K562 (cell line): Measurements from ENCODE around the gene PPARD. TPM values are rescaled to one million over a fixed set of nuclear protein-coding genes. Genes with fewer than 3 reads are reported as not detected.
A peak's percentile ranks its signal among the peaks of the same experiment; 100 is the strongest.

Experiments used
- ATAC-seq: fragments of 200-7000 bp; cut with Tn5 transposase; 3 replicates; pipeline ENCODE4 v1.9.1; 2020; ENCODE audit warnings: moderate library complexity
- BruUV-seq: library from RNA; stranded (reverse); fragments of 400-500 nt; replicated peaks from 2 replicates; lab custom pipeline; 2021; lab: Mats Ljungman, UMichigan
- CTCF ChIA-PET: fragments of 300-600 bp; formaldehyde crosslinking; extraction: SDS; loops from one replicate; lab custom pipeline; 2021; ENCODE audit warnings: low intra/inter-chr PET ratio; lab: Yijun Ruan, JAX
- POLR2A ChIA-PET: fragments of 300-600, 350-650 bp; sonication (Branson Sonifier 250); formaldehyde crosslinking; extraction: SDS; loops from one replicate; lab custom pipeline; 2021; ENCODE audit warnings: antibody characterized with exemption, inconsistent platforms; lab: Yijun Ruan, JAX
- DNase-seq, 4 experiments: peaks; one replicate each; pipeline versions ENCODE4 v3.0.0 to v3.0.0-alpha.2; 2011 to 2018; ENCODE audit warnings: low spot score in 3 of 4, mixed read lengths in 3 of 4; ENCODE audit errors: extremely low read depth in 1 of 4
- FAIRE-seq: peaks from 2 replicates; lab custom pipeline; 2011; peaks lifted over from hg19 to GRCh38; lab: Jason Lieb, UNC
- H2AFZ ChIP-seq: 2 replicates; pipeline ENCODE4 v1.6.0; 2011; ENCODE audit warnings: low read depth, low read length, control low read depth, inconsistent platforms
- H3K27ac ChIP-seq: fragments of 200-600 bp; 3 replicates; pipeline ENCODE4 v1.8.0; 2011; ENCODE audit warnings: low read depth, mild to moderate bottlenecking, control low read depth, inconsistent platforms, low read length, moderate library complexity, mixed read lengths; ENCODE audit errors: extremely low read depth
- H3K27me3 ChIP-seq, 2 experiments: fragments of 300-600 bp in 1 of 2; 2 replicates in 1 of 2; 3 replicates in 1 of 2; pipeline versions ENCODE4 v1.6.0 to v1.8.0; 2011; ENCODE audit warnings: inconsistent platforms in 2 of 2, low read length in 2 of 2, mild to moderate bottlenecking in 1 of 2, mixed read lengths in 1 of 2, moderate library complexity in 1 of 2; ENCODE audit not compliant: control insufficient read depth in 2 of 2, insufficient read depth in 2 of 2
- H3K36me3 ChIP-seq: fragments of 300-600 bp; 3 replicates; pipeline ENCODE4 v1.8.0; 2011; ENCODE audit warnings: mild to moderate bottlenecking, low read length, inconsistent platforms; ENCODE audit not compliant: control insufficient read depth, insufficient read depth
- H3K4me1 ChIP-seq, 2 experiments: fragments of 200-600 bp in 1 of 2; replicated peaks in 1 of 2; 2 replicates in 1 of 2; 3 replicates in 1 of 2; pipeline versions ENCODE4 v1.5.1 to v1.8.0; 2011; ENCODE audit warnings: inconsistent platforms in 2 of 2, low read length in 2 of 2, mild to moderate bottlenecking in 1 of 2, mixed read lengths in 1 of 2, moderate library complexity in 1 of 2; ENCODE audit not compliant: control insufficient read depth in 2 of 2, insufficient read depth in 2 of 2
- H3K4me2 ChIP-seq: 2 replicates; pipeline ENCODE4 v1.6.1; 2011; ENCODE audit warnings: low read length, control low read depth, inconsistent platforms, mixed read lengths; ENCODE audit not compliant: insufficient read depth
- H3K4me3 ChIP-seq: fragments of 200-600 bp; sonication (generic), shearing (Covaris generic); 2 replicates; pipeline ENCODE4 v1.5.1; 2016; ENCODE audit warnings: control low read depth, inconsistent platforms
- H3K79me2 ChIP-seq: fragments of 200-600 bp; 3 replicates; pipeline ENCODE4 v1.8.0; 2011; ENCODE audit warnings: low read length, inconsistent platforms; ENCODE audit not compliant: control insufficient read depth, insufficient read depth
- H3K9ac ChIP-seq, 2 experiments: 2 replicates each; pipeline versions ENCODE4 v1.6.0 to v1.6.1; 2011; ENCODE audit warnings: low read depth in 2 of 2, low read length in 2 of 2, control low read depth in 1 of 2, inconsistent platforms in 1 of 2, mild to moderate bottlenecking in 1 of 2, mixed read lengths in 1 of 2; ENCODE audit not compliant: insufficient read depth in 1 of 2
- H3K9me1 ChIP-seq: one replicate; pipeline ENCODE4 v1.6.0; 2011; ENCODE audit warnings: inconsistent platforms, mild to moderate bottlenecking, low read length, moderate library complexity; ENCODE audit not compliant: control insufficient read depth, insufficient read depth
- H3K9me3 ChIP-seq: replicated peaks from 2 replicates; pipeline ENCODE4 v1.5.1; 2011; ENCODE audit warnings: low read depth, low read length, inconsistent platforms; ENCODE audit not compliant: control insufficient read depth, insufficient read depth
- H4K20me1 ChIP-seq: replicated peaks from 2 replicates; pipeline ENCODE4 v1.6.1; 2011; ENCODE audit warnings: low read length, inconsistent platforms, mixed read lengths; ENCODE audit not compliant: control insufficient read depth, insufficient read depth
- SPI1 ChIP-seq: IDR thresholded peaks from 2 replicates; pipeline ENCODE4 v1.6.1; 2011; ENCODE audit warnings: low read depth, low read length, control low read depth, borderline replicate concordance
- ZNF311 ChIP-seq: fragments of 250-450 bp; sonication (Bioruptor Pico); IDR thresholded peaks from 2 replicates; pipeline ENCODE4 v1.4.0; 2020; ENCODE audit warnings: mild to moderate bottlenecking, moderate library complexity
- WGBS: fragments of 100-300 bp; shearing (Covaris generic); methylation state at CpG from one replicate; pipeline ENCODE4 v1.1.6; 2016; ENCODE audit warnings: low coverage, mixed read lengths; ENCODE audit not compliant: insufficient coverage; ENCODE audit errors: missing lambda C conversion rate; 5-methylcytosine and 5-hydroxymethylcytosine counted together
- in situ Hi-C: fragments of 300-500 bp; cut with MboI; formaldehyde crosslinking; loops from 4 replicates; pipeline ENCODE4 v1.15.0; 2018; ENCODE audit warnings: inconsistent platforms, mixed read lengths
- intact Hi-C: fragments of 100-400 bp; cut with micrococcal nuclease; formaldehyde crosslinking; loops from 2 replicates; pipeline ENCODE4 v1.14.2; 2022
- polyA plus RNA-seq, 8 experiments: library from polyadenylated mRNA; depleted of rRNA in 4 of 8; stranded (reverse) in 5 of 8; unstranded in 3 of 8; fragments of >200 nt; fragmentation: Nextera tagmentation in 2 of 8; fragmentation: Illumina TruSeq in 1 of 8; extraction: Ambion mirVana in 2 of 8; extraction: Trizol in 1 of 8; gene quantifications; 2 replicates each; pipeline versions ENCODE4 v1.2.1 to v1.2.3, GENCODE V29; 2011 to 2014; ENCODE audit warnings: inconsistent platforms in 1 of 8, missing spikeins in 1 of 8
- total RNA-seq, 7 experiments: library from RNA; depleted of rRNA in 6 of 7; stranded (reverse); fragments of >200 nt in 6 of 7; fragmentation: Illumina TruSeq in 2 of 7; extraction: Trizol in 2 of 7; gene quantifications; 2 replicates each; pipeline versions ENCODE4 v1.2.1 to v1.2.3, GENCODE V29; 2011 to 2021; ENCODE audit warnings: low replicate concordance in 1 of 7
- TF ChIP-seq, protein P1 (sequence below): IDR thresholded peaks from 2 replicates; pipeline ENCODE4 v1.6.1; 2011; ENCODE audit warnings: borderline replicate concordance, low read depth, mild to moderate bottlenecking, moderate library complexity, low read length; ENCODE audit not compliant: insufficient read depth, poor library complexity, severe bottlenecking

PPARD gene
- total and polyA plus RNA-seq, 9 of the 15 experiments (the other 6 are each of a cell fraction or from before 2014, with no cell fraction given): 0.14 to 13.2 (median 3.8) TPM

DNA sequence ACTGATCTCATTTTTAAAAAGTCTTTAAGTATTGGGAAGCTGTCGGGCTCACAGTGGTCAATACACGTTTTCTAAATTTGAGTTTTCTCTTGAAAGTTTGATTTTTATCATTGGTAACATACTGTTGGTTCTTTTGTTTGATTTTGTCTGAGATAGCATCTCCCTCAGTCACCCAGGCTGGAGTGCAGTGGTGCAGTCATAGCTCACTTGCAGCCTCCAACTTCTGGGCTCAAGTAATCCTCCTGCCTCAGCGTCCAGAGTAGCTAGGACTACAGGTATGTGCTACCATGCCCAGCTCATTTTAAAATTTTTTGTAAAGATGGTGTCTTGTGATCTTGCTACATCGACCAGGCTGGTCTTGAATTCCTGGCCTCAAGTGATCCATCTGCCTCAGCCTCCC lies 9.1 kb downstream of the PPARD start (continued):
- TF ChIP-seq, protein P1, sequence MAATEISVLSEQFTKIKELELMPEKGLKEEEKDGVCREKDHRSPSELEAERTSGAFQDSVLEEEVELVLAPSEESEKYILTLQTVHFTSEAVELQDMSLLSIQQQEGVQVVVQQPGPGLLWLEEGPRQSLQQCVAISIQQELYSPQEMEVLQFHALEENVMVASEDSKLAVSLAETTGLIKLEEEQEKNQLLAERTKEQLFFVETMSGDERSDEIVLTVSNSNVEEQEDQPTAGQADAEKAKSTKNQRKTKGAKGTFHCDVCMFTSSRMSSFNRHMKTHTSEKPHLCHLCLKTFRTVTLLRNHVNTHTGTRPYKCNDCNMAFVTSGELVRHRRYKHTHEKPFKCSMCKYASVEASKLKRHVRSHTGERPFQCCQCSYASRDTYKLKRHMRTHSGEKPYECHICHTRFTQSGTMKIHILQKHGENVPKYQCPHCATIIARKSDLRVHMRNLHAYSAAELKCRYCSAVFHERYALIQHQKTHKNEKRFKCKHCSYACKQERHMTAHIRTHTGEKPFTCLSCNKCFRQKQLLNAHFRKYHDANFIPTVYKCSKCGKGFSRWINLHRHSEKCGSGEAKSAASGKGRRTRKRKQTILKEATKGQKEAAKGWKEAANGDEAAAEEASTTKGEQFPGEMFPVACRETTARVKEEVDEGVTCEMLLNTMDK: no peak

DNA sequence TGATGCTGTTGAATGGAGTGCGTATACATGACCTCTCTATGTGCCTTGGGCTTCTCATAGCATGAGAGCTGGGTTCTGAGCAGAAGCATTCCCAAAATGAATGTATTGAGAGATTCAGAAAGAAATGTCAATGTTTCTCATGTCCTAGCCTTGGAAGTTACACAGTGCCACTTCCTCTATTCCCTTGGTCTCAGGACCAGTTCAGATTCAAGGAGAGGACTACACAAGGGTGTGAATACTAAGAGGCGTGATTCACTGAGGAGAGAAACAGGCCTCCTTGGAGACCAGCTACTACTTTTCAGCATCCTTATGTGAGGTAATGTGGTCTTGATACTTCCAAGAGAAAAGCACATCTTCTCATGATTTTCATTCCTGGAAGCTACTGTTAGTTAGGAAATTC lies 10.4 kb downstream of the PPARD start:
- CTCF ChIA-PET: no interaction called here
- Histone ChIP-seq H3K4me1 (no peaks in the 10 kb centered on the region; a peak in 1 of 5 replicates), H3K9me1 (no peaks in the 10 kb centered on the region), H3K4me3 (no peak overlapping the region), H3K9ac (no peak overlapping the region), H3K9me3 (no peaks in the 10 kb centered on the region), H4K20me1 (no peaks in the 10 kb centered on the region), H3K27ac (no peak overlapping the region), H3K36me3 (peaks cover 25% of the 10 kb centered on the region; the same call in 2 of the 3 replicates), H2AFZ (no peak overlapping the region), H3K79me2 (no peaks in the 10 kb centered on the region), H3K27me3 (no peaks in the 10 kb centered on the region), H3K4me2 (no peak overlapping the region)
- intact Hi-C loops: no loop called here
- POLR2A ChIA-PET: interaction anchor here (4.4 kb wide), 1 partner anchor 9 kb away, joined by 29 read pairs; the partner anchor contains the start of gene PPARD
- WGBS: 73% methylated on average over 2 of the region's 2 CpGs
- no peak for ATAC-seq
- in situ Hi-C loops: no loop called here
- no peak for DNase-seq
- no TSS peak for BruUV-seq
- TF ChIP-seq SPI1: peak; percentile 61; the same call in 1 of the 2 replicates
- no peak for TF ChIP-seq ZNF311 (CRISPR knock-in tag)
- FAIRE-seq: no peak
